GM23338 (cell line): ENCODE measurements around the gene GCFC2. TPM values are rescaled to one million over a fixed set of nuclear protein-coding genes. Genes with fewer than 3 reads are reported as not detected.
A peak's percentile ranks its signal among the peaks of the same experiment; 100 is the strongest.

Source experiments
- ATAC-seq: fragments of 200-7000 bp; cut with Tn5 transposase; 3 replicates; pipeline ENCODE4 v1.9.1; 2020
- DNase-seq: peaks from one replicate; pipeline ENCODE4 v3.0.0-alpha.2; 2015; ENCODE audit warnings: low spot score
- H2AFZ ChIP-seq: fragments of 200-600 bp; sonication (generic); 2 replicates; pipeline ENCODE4 v1.8.0; 2016; ENCODE audit warnings: antibody characterized with exemption, mild to moderate bottlenecking, moderate library complexity
- H3F3A ChIP-seq: fragments of 200-600 bp; sonication (generic); replicated peaks from 2 replicates; pipeline ENCODE4 v1.8.0; 2017; ENCODE audit warnings: antibody characterized with exemption, mixed run types, low read depth
- H3K27ac ChIP-seq: fragments of 200-600 bp; sonication (generic); 2 replicates; pipeline ENCODE4 v1.6.1; 2016; ENCODE audit warnings: low read depth
- H3K27me3 ChIP-seq: fragments of 200-600 bp; sonication (generic); 2 replicates; pipeline ENCODE4 v1.8.0; 2016; ENCODE audit warnings: mild to moderate bottlenecking, mixed run types, moderate library complexity; ENCODE audit not compliant: insufficient read depth
- H3K36me3 ChIP-seq: fragments of 200-600 bp; sonication (generic); 2 replicates; pipeline ENCODE4 v1.8.0; 2016; ENCODE audit warnings: mild to moderate bottlenecking; ENCODE audit not compliant: insufficient read depth
- H3K4me1 ChIP-seq: fragments of 200-600 bp; sonication (generic); 2 replicates; pipeline ENCODE4 v1.8.0; 2016; ENCODE audit warnings: mild to moderate bottlenecking, moderate library complexity; ENCODE audit not compliant: insufficient read depth
- H3K4me2 ChIP-seq: fragments of 200-600 bp; sonication (generic); 2 replicates; pipeline ENCODE4 v1.7.1; 2017; ENCODE audit warnings: mixed run types
- H3K4me3 ChIP-seq: fragments of 200-600 bp; sonication (generic); 2 replicates; pipeline ENCODE4 v1.6.1; 2016; ENCODE audit warnings: mixed run types
- H3K79me2 ChIP-seq: fragments of 200-600 bp; sonication (generic); replicated peaks from 2 replicates; pipeline ENCODE4 v1.8.0; 2017; ENCODE audit warnings: mild to moderate bottlenecking; ENCODE audit not compliant: insufficient read depth
- H3K9me2 ChIP-seq: fragments of 200-600 bp; sonication (generic); 2 replicates; pipeline ENCODE4 v1.8.0; 2017; ENCODE audit not compliant: insufficient read depth
- H4K20me1 ChIP-seq: fragments of 200-600 bp; sonication (generic); replicated peaks from 2 replicates; pipeline ENCODE4 v1.8.0; 2017; ENCODE audit warnings: mild to moderate bottlenecking; ENCODE audit not compliant: insufficient read depth
- H3K27ac Mint-ChIP-seq: 2 replicates; pipeline ENCODE4 v1.8.0; 2020; ENCODE audit warnings: inconsistent platforms, mild to moderate bottlenecking, moderate library complexity, mixed read lengths
- H3K27me3 Mint-ChIP-seq: 3 replicates; pipeline ENCODE4 v1.8.0; 2022; ENCODE audit warnings: low read depth, mild to moderate bottlenecking, moderate library complexity, mixed read lengths, inconsistent platforms; ENCODE audit not compliant: insufficient read depth, poor library complexity
- H3K36me3 Mint-ChIP-seq: 3 replicates; pipeline ENCODE4 v1.8.0; 2021; ENCODE audit warnings: low read depth, mild to moderate bottlenecking, inconsistent platforms, moderate library complexity, mixed read lengths
- H3K4me1 Mint-ChIP-seq: 3 replicates; pipeline ENCODE4 v1.8.0; 2020; ENCODE audit warnings: mild to moderate bottlenecking, inconsistent platforms, mixed read lengths
- H3K4me3 Mint-ChIP-seq: 3 replicates; pipeline ENCODE4 v1.8.0; 2021; ENCODE audit warnings: moderate library complexity, mild to moderate bottlenecking, inconsistent platforms, mixed read lengths
- H3K9me3 Mint-ChIP-seq: 3 replicates; pipeline ENCODE4 v1.8.0; 2020; ENCODE audit warnings: moderate library complexity, mild to moderate bottlenecking, inconsistent platforms, mixed read lengths
- CREB1 ChIP-seq: fragments of 250-450 bp; sonication (Bioruptor Pico); IDR thresholded peaks from 2 replicates; pipeline ENCODE4 v1.5.0; 2020; ENCODE audit warnings: low read depth, mild to moderate bottlenecking, moderate library complexity
- CTCF ChIP-seq, 2 experiments: fragments of 200-600 bp in 1 of 2; sonication (generic) in 1 of 2; conservative IDR thresholded peaks; 2 replicates each; pipeline versions ENCODE4 v1.5.1 to v1.6.1; 2016 to 2017; ENCODE audit warnings: antibody characterized with exemption in 2 of 2, low read depth in 2 of 2, mild to moderate bottlenecking in 2 of 2, moderate library complexity in 1 of 2
- EZH2phosphoT487 ChIP-seq: fragments of 200-600 bp; sonication (generic); IDR thresholded peaks from one replicate; pipeline ENCODE4 v1.8.1; 2018; ENCODE audit warnings: antibody characterized with exemption; ENCODE audit not compliant: unreplicated experiment
- NANOG ChIP-seq: IDR thresholded peaks from 2 replicates; pipeline ENCODE4 v1.6.1; 2016; ENCODE audit warnings: antibody characterized with exemption, borderline replicate concordance
- STAT1 ChIP-seq: IDR thresholded peaks from one replicate; pipeline ENCODE4 v1.6.1; 2016; ENCODE audit warnings: antibody characterized with exemption; ENCODE audit not compliant: unreplicated experiment
- ZNF114 ChIP-seq: fragments of 250-450 bp; sonication (Bioruptor Pico); IDR thresholded peaks from 2 replicates; pipeline ENCODE4 v1.5.0; 2020; ENCODE audit warnings: mild to moderate bottlenecking, moderate library complexity
- ZNF462 ChIP-seq: fragments of 250-450 bp; sonication (Bioruptor Pico); IDR thresholded peaks from 2 replicates; pipeline ENCODE4 v1.5.0; 2020; ENCODE audit warnings: mild to moderate bottlenecking, moderate library complexity
- polyA plus RNA-seq: library from polyadenylated mRNA; unstranded; fragments of >200 nt; fragmentation: Nextera tagmentation; extraction: Ambion mirVana; gene quantifications from 2 replicates; pipeline ENCODE4 v1.2.1, GENCODE V29; 2016
- total RNA-seq: library from RNA; depleted of rRNA; stranded (reverse); fragments of >200 nt; shearing (Covaris generic); gene quantifications from 2 replicates; pipeline ENCODE4 v1.2.3, GENCODE V29; 2014

Gene GCFC2
- total and polyA plus RNA-seq, 2 experiments from 2014 or later: 23.8 to 26.2 TPM

- Histone ChIP-seq H3K4me3 (no peak overlapping the region), H3K27ac (no peak overlapping the region), H3K36me3 (no peaks in the 10 kb centered on the region), H3F3A (no peaks in the 10 kb centered on the region), H3K4me1 (no peaks in the 10 kb centered on the region; the same call in 1 of the 2 replicates), H3K9me2 (no peaks in the 10 kb centered on the region), H3K4me2 (no peak overlapping the region), H4K20me1 (no peaks in the 10 kb centered on the region), H2AFZ (peak overlapping the region; percentile 16; the same call in 1 of the 2 replicates), H3K79me2 (no peaks in the 10 kb centered on the region), H3K27me3 (no peaks in the 10 kb centered on the region)
- TF ChIP-seq EZH2phosphoT487: no peak
- 0 out of 2 replicates have a peak, but pooled peaks have one; percentile 9 for TF ChIP-seq CREB1
- peak; percentile 98 for TF ChIP-seq CTCF (conservative IDR thresholded peaks at IDR 0.05; ENCODE audit: low read depth in 2 of 2)
- peaks cover 3% of the 10 kb centered on the region for H3K27me3 Mint-ChIP-seq
- peak; percentile 71 for DNase-seq
- H3K4me1 Mint-ChIP-seq: peaks cover 4% of the 10 kb centered on the region; the same call in 1 of the 3 replicates
- H3K36me3 Mint-ChIP-seq: no peaks in the 10 kb centered on the region
- no peak overlapping the region for H3K27ac Mint-ChIP-seq
- no peak overlapping the region for H3K4me3 Mint-ChIP-seq
- ATAC-seq: peak; percentile 95
- no peaks in the 10 kb centered on the region for H3K9me3 Mint-ChIP-seq
These were observed 70.0 kb downstream of the GCFC2 start for GRCh38 chr2:75640621-75641121.

GRCh38 chr2:75637568-75637967 is 73.1 kb downstream of the GCFC2 start:
- H3K27ac Mint-ChIP-seq: no peak overlapping the region

More at GRCh38 chr2:75637568-75637967, 73.1 kb downstream of the GCFC2 start:
- Histone ChIP-seq H3K4me1 (peaks cover 2% of the 10 kb centered on the region; the same call in 1 of the 2 replicates), H3K4me3 (no peak overlapping the region), H3K79me2 (no peaks in the 10 kb centered on the region), H3K27ac (no peak overlapping the region), H4K20me1 (no peaks in the 10 kb centered on the region), H3K27me3 (no peaks in the 10 kb centered on the region), H3K36me3 (no peaks in the 10 kb centered on the region), H2AFZ (no peak overlapping the region), H3K9me2 (no peaks in the 10 kb centered on the region), H3F3A (no peaks in the 10 kb centered on the region), H3K4me2 (no peak overlapping the region)
- TF ChIP-seq STAT1 (no peak), ZNF114 (no peak), NANOG (no peak), ZNF462 (CRISPR knock-in tag) (no peak)
- DNase-seq (no peak), ATAC-seq (no peak; the same call in 2 of the 3 replicates)
- Mint-ChIP-seq H3K27me3 (peaks cover 3% of the 10 kb centered on the region), H3K9me3 (no peaks in the 10 kb centered on the region), H3K4me1 (peaks cover 7% of the 10 kb centered on the region; the same call in 2 of the 3 replicates), H3K36me3 (no peaks in the 10 kb centered on the region), H3K4me3 (no peak overlapping the region)
